Skeletal muscle satellite cell (primary cell): Measurements from ENCODE around the gene GAA.

Experiments used
- H3K27me3 ChIP-seq: 2 replicates; pipeline ENCODE4 v1.7.0; 2013; ENCODE audit warnings: low read length; ENCODE audit not compliant: control insufficient read depth, insufficient read depth
- H3K36me3 ChIP-seq: 2 replicates; pipeline ENCODE4 v1.7.0; 2013; ENCODE audit warnings: mild to moderate bottlenecking, control low read depth, low read length; ENCODE audit not compliant: insufficient read depth
- H3K4me1 ChIP-seq: 2 replicates; pipeline ENCODE4 v1.7.0; 2013; ENCODE audit warnings: low read length; ENCODE audit not compliant: control insufficient read depth, insufficient read depth
- H3K4me2 ChIP-seq: 2 replicates; pipeline ENCODE4 v1.7.0; 2013; ENCODE audit warnings: mild to moderate bottlenecking, low read length
- H3K4me3 ChIP-seq: 2 replicates; pipeline ENCODE4 v1.7.0; 2013; ENCODE audit warnings: low read length
- H3K9ac ChIP-seq: 2 replicates; pipeline ENCODE4 v1.7.0; 2013; ENCODE audit warnings: mild to moderate bottlenecking, low read depth, low read length, moderate library complexity
- H3K9me3 ChIP-seq: replicated peaks from 2 replicates; pipeline ENCODE4 v1.7.0; 2013; ENCODE audit warnings: mild to moderate bottlenecking, control low read depth, low read length

GAA gene

GRCh38 chr17:80097844-80098691 lies 3.3 kb upstream of the GAA start:
- Histone ChIP-seq H3K4me3 (no peak overlapping the region), H3K4me1 (peaks cover 9% of the 10 kb centered on the region), H3K9me3 (no peaks in the 10 kb centered on the region), H3K9ac (no peak overlapping the region), H3K36me3 (no peaks in the 10 kb centered on the region), H3K27me3 (peaks cover 6% of the 10 kb centered on the region), H3K4me2 (no peak overlapping the region)

- H3K9me3 ChIP-seq: no peaks in the 10 kb centered on the region
- H3K27me3 ChIP-seq: peaks cover 3% of the 10 kb centered on the region
- no peak overlapping the region for H3K9ac ChIP-seq
- H3K36me3 ChIP-seq: no peaks in the 10 kb centered on the region
- H3K4me2 ChIP-seq: no peak overlapping the region
- peaks cover 9% of the 10 kb centered on the region for H3K4me1 ChIP-seq
- H3K4me3 ChIP-seq: no peak overlapping the region
Measured at GRCh38 chr17:80099291-80100034, 1.9 kb upstream of the GAA start.

GRCh38 chr17:80100035-80100323 lies 1.4 kb upstream of the GAA start:
- no peaks in the 10 kb centered on the region for H3K36me3 ChIP-seq
- no peak overlapping the region for H3K4me3 ChIP-seq
- H3K9ac ChIP-seq: no peak overlapping the region
- H3K4me1 ChIP-seq: peaks cover 9% of the 10 kb centered on the region
- no peaks in the 10 kb centered on the region for H3K9me3 ChIP-seq
- H3K4me2 ChIP-seq: no peak overlapping the region
- peaks cover 3% of the 10 kb centered on the region for H3K27me3 ChIP-seq

- peaks cover 9% of the 10 kb centered on the region for H3K4me1 ChIP-seq
- H3K36me3 ChIP-seq: no peaks in the 10 kb centered on the region
- no peaks in the 10 kb centered on the region for H3K9me3 ChIP-seq
- peak overlapping the region; percentile 100 for H3K4me2 ChIP-seq
- H3K4me3 ChIP-seq: peak overlapping the region; percentile 99
- peaks cover 10% of the 10 kb centered on the region for H3K27me3 ChIP-seq
- H3K9ac ChIP-seq: peak overlapping the region; percentile 94
Measured at GRCh38 chr17:80101946-80102663, 724 bp downstream of the GAA start.

GRCh38 chr17:80102664-80103448 lies 1.5 kb downstream of the GAA start:
- no peaks in the 10 kb centered on the region for H3K9me3 ChIP-seq
- H3K9ac ChIP-seq: no peak overlapping the region
- H3K4me1 ChIP-seq: peaks cover 9% of the 10 kb centered on the region
- no peaks in the 10 kb centered on the region for H3K36me3 ChIP-seq
- H3K4me2 ChIP-seq: peak overlapping the region; percentile 100
- H3K27me3 ChIP-seq: peaks cover 10% of the 10 kb centered on the region
- H3K4me3 ChIP-seq: peak overlapping the region; percentile 99

GRCh38 chr17:80103449-80104085 lies 2.2 kb downstream of the GAA start:
- no peak overlapping the region for H3K4me3 ChIP-seq
- peaks cover 9% of the 10 kb centered on the region for H3K4me1 ChIP-seq
- H3K9me3 ChIP-seq: no peaks in the 10 kb centered on the region
- peaks cover 10% of the 10 kb centered on the region for H3K27me3 ChIP-seq
- H3K9ac ChIP-seq: no peak overlapping the region
- H3K4me2 ChIP-seq: no peak overlapping the region
- H3K36me3 ChIP-seq: no peaks in the 10 kb centered on the region

GRCh38 chr17:80104321-80104955 lies 3.1 kb downstream of the GAA start:
- H3K4me3 ChIP-seq: no peak overlapping the region
- peaks cover 10% of the 10 kb centered on the region for H3K27me3 ChIP-seq
- H3K9me3 ChIP-seq: no peaks in the 10 kb centered on the region
- no peaks in the 10 kb centered on the region for H3K36me3 ChIP-seq
- H3K4me1 ChIP-seq: peaks cover 9% of the 10 kb centered on the region
- H3K9ac ChIP-seq: no peak overlapping the region
- H3K4me2 ChIP-seq: no peak overlapping the region

- Histone ChIP-seq H3K27me3 (peaks cover 10% of the 10 kb centered on the region), H3K4me3 (no peak overlapping the region), H3K4me1 (peaks cover 9% of the 10 kb centered on the region), H3K9me3 (no peaks in the 10 kb centered on the region), H3K9ac (no peak overlapping the region), H3K4me2 (no peak overlapping the region), H3K36me3 (no peaks in the 10 kb centered on the region)
Measured at GRCh38 chr17:80104956-80105375, 3.6 kb downstream of the GAA start.

- Histone ChIP-seq H3K4me1 (peaks cover 7% of the 10 kb centered on the region), H3K4me2 (peak overlapping the region; percentile 19), H3K4me3 (no peak overlapping the region), H3K9ac (no peak overlapping the region), H3K36me3 (no peaks in the 10 kb centered on the region), H3K9me3 (no peaks in the 10 kb centered on the region), H3K27me3 (peaks cover 10% of the 10 kb centered on the region)
Measured at GRCh38 chr17:80105762-80106161, 4.4 kb downstream of the GAA start.

GRCh38 chr17:80106176-80106575 lies 4.8 kb downstream of the GAA start:
- H3K36me3 ChIP-seq: no peaks in the 10 kb centered on the region
- peaks cover 10% of the 10 kb centered on the region for H3K27me3 ChIP-seq
- no peak overlapping the region for H3K4me3 ChIP-seq
- H3K9me3 ChIP-seq: no peaks in the 10 kb centered on the region
- H3K4me2 ChIP-seq: no peak overlapping the region
- peaks cover 6% of the 10 kb centered on the region for H3K4me1 ChIP-seq
- H3K9ac ChIP-seq: no peak overlapping the region
